DOHH2 (cell line): ENCODE results near the gene FBXW10.
"Not testable (repeated sequence)": the region's sequence is repeated elsewhere in the genome, so short reads cannot be mapped to it uniquely, and the experiment has no call there.

ENCODE experiments used
- CTCF ChIP-seq: fragments of 200-600 bp; sonication (generic); IDR thresholded peaks from one replicate; pipeline ENCODE4 v1.5.1; 2014; ENCODE audit warnings: antibody characterized with exemption, mild to moderate bottlenecking, low read depth, low read length; ENCODE audit not compliant: poor library complexity, severe bottlenecking
- EZH2phosphoT487 ChIP-seq: fragments of 200-600 bp; sonication (generic); IDR thresholded peaks from 2 replicates; pipeline ENCODE4 v1.6.1; 2017; ENCODE audit warnings: borderline replicate concordance, mild to moderate bottlenecking, antibody characterized with exemption, low read length, moderate library complexity, mixed read lengths

- TF ChIP-seq CTCF, EZH2phosphoT487: not testable (repeated sequence)
Measured at GRCh38 chr17:18695143-18695542, 48.7 kb upstream of the FBXW10 start.
